H1 (cell line): ENCODE data around the gene NTRK2. TPM values are rescaled to one million over a fixed set of nuclear protein-coding genes. Genes with fewer than 3 reads are reported as not detected.
A peak's percentile ranks its signal among the peaks of the same experiment; 100 is the strongest.

Source experiments
- CTCF ChIA-PET: fragments of 300-600 bp; sonication (Branson Sonifier 250); formaldehyde crosslinking; loops from one replicate; lab custom pipeline; 2021; ENCODE audit not compliant: partially characterized antibody; lab: Charles Lee
- POLR2A ChIA-PET: fragments of 300-600 bp; sonication (Branson Sonifier 250); formaldehyde crosslinking; loops from one replicate; lab custom pipeline; 2021; ENCODE audit warnings: inconsistent platforms; ENCODE audit not compliant: partially characterized antibody; lab: Charles Lee
- DNase-seq, 2 experiments: peaks; one replicate each; pipeline versions ENCODE4 v3.0.0 to v3.0.0-alpha.2; 2010 to 2022; ENCODE audit warnings: low spot score in 2 of 2, low read depth in 1 of 2, mixed read lengths in 1 of 2
- FAIRE-seq: peaks from 2 replicates; lab custom pipeline; 2011; peaks lifted over from hg19 to GRCh38; lab: Jason Lieb, UNC
- H2AFZ ChIP-seq: 2 replicates; pipeline ENCODE4 v1.8.1; 2012; ENCODE audit warnings: low read length, inconsistent platforms
- H2AK5ac ChIP-seq: 2 replicates; pipeline ENCODE4 v1.6.1; 2013; ENCODE audit warnings: low read depth, low read length
- H2BK120ac ChIP-seq: replicated peaks from 2 replicates; pipeline ENCODE3; 2013; ENCODE audit warnings: low read depth, low read length, inconsistent platforms
- H2BK12ac ChIP-seq: 2 replicates; pipeline ENCODE4 v1.6.1; 2013; ENCODE audit warnings: low read depth, low read length
- H2BK15ac ChIP-seq: 2 replicates; pipeline ENCODE4 v1.6.1; 2013; ENCODE audit warnings: low read length
- H2BK20ac ChIP-seq: 2 replicates; pipeline ENCODE4 v1.6.1; 2013; ENCODE audit warnings: low read length
- H2BK5ac ChIP-seq: 2 replicates; pipeline ENCODE4 v1.6.1; 2013; ENCODE audit warnings: low read depth, low read length
- H3K14ac ChIP-seq: 2 replicates; pipeline ENCODE4 v1.6.1; 2013; ENCODE audit warnings: inconsistent platforms; ENCODE audit not compliant: insufficient read length
- H3K18ac ChIP-seq: 2 replicates; pipeline ENCODE4 v1.6.1; 2013; ENCODE audit warnings: low read length; ENCODE audit errors: extremely low read depth
- H3K23ac ChIP-seq: 2 replicates; pipeline ENCODE4 v1.6.1; 2013; ENCODE audit warnings: inconsistent platforms; ENCODE audit not compliant: insufficient read length
- H3K23me2 ChIP-seq: 2 replicates; pipeline ENCODE4 v1.6.1; 2013; ENCODE audit warnings: low read depth, low read length
- H3K27ac ChIP-seq: 2 replicates; pipeline ENCODE4 v1.6.1; 2011; ENCODE audit warnings: low read depth, low read length, inconsistent platforms
- H3K27me3 ChIP-seq, 4 experiments: replicated peaks in 1 of 4; 1 replicate in 1 of 4; 2 replicates in 3 of 4; pipeline versions ENCODE4 v1.6.1 to v1.8.1; 2011 to 2013; ENCODE audit warnings: low read length in 3 of 4, mild to moderate bottlenecking in 3 of 4, inconsistent platforms in 2 of 4, mixed read lengths in 2 of 4, moderate library complexity in 1 of 4; ENCODE audit not compliant: control insufficient read depth in 3 of 4, insufficient read depth in 3 of 4; ENCODE audit errors: extremely low read depth in 1 of 4
- H3K36me3 ChIP-seq, 4 experiments: 2 replicates each; pipeline versions ENCODE4 v1.6.1 to v1.8.1; 2011 to 2013; ENCODE audit warnings: mild to moderate bottlenecking in 4 of 4, low read length in 3 of 4, moderate library complexity in 2 of 4, control low read depth in 1 of 4, inconsistent platforms in 1 of 4; ENCODE audit not compliant: insufficient read depth in 4 of 4, control insufficient read depth in 2 of 4
- H3K4ac ChIP-seq: replicated peaks from 2 replicates; pipeline ENCODE3; 2013; ENCODE audit warnings: low read length, low read depth, mixed read lengths, inconsistent platforms; ENCODE audit not compliant: insufficient read length
- H3K4me1 ChIP-seq, 4 experiments: replicated peaks in 1 of 4; 1 replicate in 1 of 4; 2 replicates in 3 of 4; pipeline versions ENCODE4 v1.6.1 to v1.8.1; 2011 to 2013; ENCODE audit warnings: low read length in 3 of 4, inconsistent platforms in 2 of 4, mixed read lengths in 1 of 4; ENCODE audit not compliant: insufficient read depth in 4 of 4, control insufficient read depth in 3 of 4
- H3K4me2 ChIP-seq, 2 experiments: 2 replicates each; pipeline versions ENCODE4 v1.6.1 to v1.8.1; 2011 to 2013; ENCODE audit warnings: low read depth in 2 of 2, low read length in 2 of 2, control low read depth in 1 of 2, inconsistent platforms in 1 of 2, mild to moderate bottlenecking in 1 of 2; ENCODE audit not compliant: insufficient read depth in 1 of 2
- H3K4me3 ChIP-seq, 4 experiments: fragments of 200-600, 300-600 bp in 1 of 4; sonication (generic), shearing (Covaris generic), sonication (Bioruptor Twin) in 1 of 4; 2 replicates each; pipeline versions ENCODE4 v1.5.1 to v1.8.1; 2011 to 2016; ENCODE audit warnings: low read length in 4 of 4, low read depth in 3 of 4, control low read depth in 2 of 4, inconsistent platforms in 2 of 4, mild to moderate bottlenecking in 2 of 4, mixed read lengths in 1 of 4, moderate library complexity in 1 of 4; ENCODE audit not compliant: insufficient read depth in 2 of 4; ENCODE audit errors: extremely low read depth in 1 of 4
- H3K56ac ChIP-seq: replicated peaks from 2 replicates; pipeline ENCODE3; 2013; ENCODE audit warnings: low read depth, mild to moderate bottlenecking, mixed read lengths, low read length, inconsistent platforms; ENCODE audit not compliant: insufficient read length
- H3K79me1 ChIP-seq: 2 replicates; pipeline ENCODE4 v1.6.1; 2013; ENCODE audit warnings: low read depth, low read length, control low read depth
- H3K79me2 ChIP-seq, 2 experiments: 2 replicates each; pipeline versions ENCODE4 v1.6.1 to v1.8.1; 2012 to 2013; ENCODE audit warnings: low read length in 2 of 2, mild to moderate bottlenecking in 2 of 2, inconsistent platforms in 1 of 2; ENCODE audit not compliant: insufficient read depth in 2 of 2, control insufficient read depth in 1 of 2
- H3K9ac ChIP-seq, 4 experiments: replicated peaks in 1 of 4; 1 replicate in 1 of 4; 2 replicates in 3 of 4; pipeline versions ENCODE4 v1.6.1 to v1.8.1; 2011 to 2013; ENCODE audit warnings: low read depth in 3 of 4, low read length in 3 of 4, control low read depth in 2 of 4, mild to moderate bottlenecking in 2 of 4, moderate library complexity in 2 of 4, inconsistent platforms in 1 of 4; ENCODE audit errors: extremely low read depth in 1 of 4
- H3K9me3 ChIP-seq, 2 experiments: 2 replicates each; pipeline versions ENCODE4 v1.6.1 to v1.8.1; 2012 to 2013; ENCODE audit warnings: mild to moderate bottlenecking in 2 of 2, moderate library complexity in 2 of 2, control low read depth in 1 of 2, inconsistent platforms in 1 of 2, low read depth in 1 of 2, low read length in 1 of 2, mixed read lengths in 1 of 2; ENCODE audit not compliant: insufficient read depth in 2 of 2
- H4K20me1 ChIP-seq, 2 experiments: replicated peaks in 1 of 2; 2 replicates each; pipeline versions ENCODE3 to v1.8.1; 2011 to 2013; ENCODE audit warnings: inconsistent platforms in 2 of 2, low read length in 2 of 2, mild to moderate bottlenecking in 1 of 2; ENCODE audit not compliant: insufficient read depth in 2 of 2, control insufficient read depth in 1 of 2
- H4K5ac ChIP-seq: 2 replicates; pipeline ENCODE4 v1.6.1; 2013; ENCODE audit warnings: low read length, low read depth, mixed read lengths, inconsistent platforms; ENCODE audit not compliant: insufficient read length
- H4K8ac ChIP-seq: 2 replicates; pipeline ENCODE4 v1.8.0; 2013; ENCODE audit warnings: mild to moderate bottlenecking, moderate library complexity, low read length, inconsistent platforms; ENCODE audit not compliant: insufficient read depth; ENCODE audit errors: extremely low read depth
- H4K91ac ChIP-seq: replicated peaks from 2 replicates; pipeline ENCODE3; 2013; ENCODE audit warnings: low read length, mixed read lengths, inconsistent platforms; ENCODE audit not compliant: insufficient read length
- ASH2L ChIP-seq: fragments of 200-600, 300-600 bp; sonication (generic); IDR thresholded peaks from one replicate; pipeline ENCODE4 v1.7.1; 2017; ENCODE audit warnings: low read length
- SP1 ChIP-seq: IDR thresholded peaks from 2 replicates; pipeline ENCODE4 v1.6.1; 2011; ENCODE audit warnings: low read depth, low read length
- SP2 ChIP-seq: IDR thresholded peaks from 2 replicates; pipeline ENCODE4 v1.6.1; 2012; ENCODE audit warnings: mild to moderate bottlenecking, low read length, inconsistent platforms
- SUZ12 ChIP-seq: fragments of 200-600 bp; sonication (generic); IDR thresholded peaks from 2 replicates; pipeline ENCODE4 v1.6.1; 2012; ENCODE audit warnings: mild to moderate bottlenecking, inconsistent platforms, low read length, moderate library complexity, mixed read lengths
- WGBS, 2 experiments: shearing (Covaris generic) in 1 of 2; methylation state at CpG; one replicate each; pipeline versions ENCODE4 v1.1.6 to v1.1.7; 2013 to 2015; ENCODE audit warnings: low lambda C conversion rate in 2 of 2, mixed read lengths in 2 of 2, inconsistent platforms in 1 of 2, low coverage in 1 of 2, missing lambda C conversion rate in 1 of 2; ENCODE audit not compliant: insufficient replicate concordance in 2 of 2, insufficient coverage in 1 of 2, insufficient read length in 1 of 2; ENCODE audit errors: extremely low coverage in 1 of 2, missing lambda C conversion rate in 1 of 2; 5-methylcytosine and 5-hydroxymethylcytosine counted together
- polyA plus RNA-seq, 7 experiments: library from polyadenylated mRNA; depleted of rRNA in 3 of 7; stranded (reverse) in 5 of 7; unstranded in 2 of 7; fragments of >200 nt in 5 of 7; fragments of 200-250 nt in 2 of 7; gene quantifications; 1 replicate in 5 of 7; 2 replicates in 1 of 7; 4 replicates in 1 of 7; pipeline versions ENCODE4 v1.2.1 to v1.2.3, GENCODE V29; 2011 to 2013; ENCODE audit warnings: missing spikeins in 2 of 7, mixed read lengths in 2 of 7
- total RNA-seq: library from RNA; stranded (reverse); fragmentation: NEBNext Ultra II Directional; extraction: Animal tissue kit (Norgen Biotek cat#: 25700); gene quantifications from 2 replicates; pipeline ENCODE4 v1.2.1, GENCODE V29; 2021

Gene NTRK2
- total and polyA plus RNA-seq, 2 of the 8 experiments (the other 6 are each of a cell fraction or from before 2014, with no cell fraction given), result 0.03 to 0.04 TPM

- FAIRE-seq, result no peak
- Histone ChIP-seq H2BK120ac (no peak overlapping the region), H3K56ac (no peak overlapping the region), H2AK5ac (no peak overlapping the region), H3K4me2 (no peak overlapping the region), H2BK12ac (no peak overlapping the region), H3K27me3 (no peaks in the 10 kb centered on the region), H3K9me3 (no peaks in the 10 kb centered on the region), H3K79me2 (no peaks in the 10 kb centered on the region), H3K23me2 (no peaks in the 10 kb centered on the region), H4K20me1 (no peaks in the 10 kb centered on the region), H3K23ac (no peak overlapping the region), H3K4me1 (peaks cover 0 to 6% (median 0%) of the 10 kb centered on the region in 4 experiments; a peak in 2 of 7 replicates), H3K36me3 (no peaks in the 10 kb centered on the region), H4K5ac (no peak overlapping the region), H4K91ac (no peak overlapping the region), H3K79me1 (no peaks in the 10 kb centered on the region), H3K9ac (no peak overlapping the region), H2BK5ac (no peak overlapping the region), H4K8ac (no peak overlapping the region), H3K27ac (no peak overlapping the region), H3K4me3 (no peak overlapping the region), H3K14ac (no peak overlapping the region), H2BK20ac (peak overlapping the region; percentile 40; the same call in 1 of the 2 replicates), H3K18ac (no peak overlapping the region), H2BK15ac (no peak overlapping the region), H3K4ac (no peak overlapping the region), H2AFZ (no peak overlapping the region)
- 88% methylated on average over 2 of the region's 2 CpGs; no CpG with 5 or more reads in 1 of the 2 experiments for WGBS, 2 experiments
- ChIA-PET CTCF (interaction anchor here (0.8 to 1.9 kb wide), 5 partner anchors 18 to 197 kb away, joined by 3 to 5 read pairs (median 4); no protein-coding TSS in a partner anchor), POLR2A (no interaction called here)
- DNase-seq, result no peak
- no peak for TF ChIP-seq SP2
- TF ChIP-seq SUZ12, result no peak
- TF ChIP-seq SP1, result no peak
- TF ChIP-seq ASH2L, result no peak
Observed at GRCh38 chr9:84894859-84895258, 225.3 kb downstream of the NTRK2 start.
